PFSK-1 (cell line): ENCODE data around the gene SRSF4.

Source experiments
- POLR2AphosphoS5 ChIP-seq: IDR thresholded peaks from 2 replicates; pipeline ENCODE4 v1.6.1; 2012; ENCODE audit warnings: low read depth, mild to moderate bottlenecking, control low read depth, low read length, moderate library complexity
- REST ChIP-seq, 2 experiments: IDR thresholded peaks; 2 replicates each; pipeline versions ENCODE4 v1.6.1 to v1.8.0; 2011 to 2012; ENCODE audit warnings: low read depth in 2 of 2, low read length in 2 of 2, control low read depth in 1 of 2, inconsistent platforms in 1 of 2, mild to moderate bottlenecking in 1 of 2, moderate library complexity in 1 of 2; ENCODE audit not compliant: insufficient read depth in 1 of 2
- SIN3A ChIP-seq: IDR thresholded peaks from 2 replicates; pipeline ENCODE4 v1.6.1; 2012; ENCODE audit warnings: mild to moderate bottlenecking, low read length, moderate library complexity, borderline replicate concordance; ENCODE audit not compliant: insufficient read depth
- TAF1 ChIP-seq: IDR thresholded peaks from 2 replicates; pipeline ENCODE4 v1.6.1; 2012; ENCODE audit warnings: low read length, control low read depth, borderline replicate concordance; ENCODE audit not compliant: insufficient read depth

DNA sequence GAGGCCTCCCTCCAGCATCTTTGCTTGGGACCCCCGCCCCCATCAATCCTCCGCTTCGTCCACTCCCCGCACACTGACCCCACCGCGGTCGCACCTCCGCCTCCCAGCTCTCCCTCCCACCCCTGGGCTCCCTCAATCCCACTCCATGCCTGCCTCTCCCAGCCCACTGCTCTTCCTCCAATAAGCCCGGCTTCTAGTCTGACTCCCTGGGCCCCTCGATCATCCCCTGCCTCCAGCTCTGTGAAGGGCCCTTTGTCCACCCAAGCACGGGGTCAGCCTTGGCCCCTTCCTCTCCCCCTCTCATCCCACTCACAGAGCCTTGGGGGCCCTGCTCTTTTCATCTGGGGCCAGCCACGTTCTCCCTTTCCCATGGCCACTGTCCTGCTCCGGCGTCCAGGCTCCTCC is 56.5 kb downstream of the SRSF4 start:
- TF ChIP-seq TAF1 (no peak), POLR2AphosphoS5 (no peak), SIN3A (no peak), REST (IDR thresholded peaks at IDR 0.05; ENCODE audit: insufficient read depth in 1 of 2, low read depth in 2 of 2, low read length in 2 of 2) (no peak)
